G401.6 (cell line): ENCODE results near the gene CXCL3.

ENCODE experiments used
- FAIRE-seq: peaks from 2 replicates; lab custom pipeline; 2012; peaks lifted over from hg19 to GRCh38; lab: Jason Lieb, UNC

CXCL3 gene

DNA sequence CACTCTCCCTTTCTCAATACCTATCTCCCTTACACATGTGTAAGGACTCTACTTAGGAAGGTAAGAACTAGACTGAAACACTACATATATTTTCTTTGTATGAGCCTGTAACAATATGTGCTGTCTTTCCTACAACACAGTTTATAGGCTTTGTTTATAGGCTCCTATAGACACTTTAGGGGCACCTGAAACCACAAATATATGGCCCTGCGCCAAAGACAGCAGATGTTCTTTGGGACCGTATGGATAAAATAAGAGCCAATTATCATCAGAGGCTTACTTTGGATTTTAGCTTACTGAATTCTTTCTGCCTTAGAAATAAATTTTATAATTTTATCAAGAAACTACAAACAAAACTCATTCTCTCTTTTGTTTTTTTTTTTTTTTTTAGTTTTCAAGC lies 16.6 kb upstream of the CXCL3 start:
- FAIRE-seq: no peak

DNA sequence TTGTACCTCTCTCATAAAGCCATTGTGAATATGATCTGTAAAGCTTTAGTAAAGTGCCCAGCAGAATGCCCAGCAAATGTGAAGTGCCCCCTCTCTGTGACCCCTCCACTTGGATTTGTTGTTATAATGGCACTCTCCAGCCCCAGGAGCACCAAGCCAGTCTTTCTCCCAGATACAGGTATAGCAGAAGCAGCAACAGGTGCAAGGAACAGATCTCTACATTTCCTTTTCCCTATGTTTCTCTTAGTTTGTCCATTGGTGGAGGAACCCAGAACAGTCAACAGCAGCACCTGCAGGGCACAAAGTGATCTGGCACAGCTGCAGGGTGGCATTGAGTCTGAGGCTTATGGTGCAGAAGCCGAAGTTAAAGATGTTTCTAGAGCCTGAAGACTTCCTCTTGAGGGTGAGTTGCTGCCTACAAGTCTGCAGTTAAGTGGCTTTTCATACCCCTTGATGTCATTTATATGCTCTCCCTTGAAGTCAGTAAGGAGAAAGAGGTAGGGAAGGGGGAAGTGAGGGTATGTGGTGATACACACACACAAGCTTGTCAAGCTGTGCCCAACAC lies 16.1 kb upstream of the CXCL3 start:
- FAIRE-seq: no peak

DNA sequence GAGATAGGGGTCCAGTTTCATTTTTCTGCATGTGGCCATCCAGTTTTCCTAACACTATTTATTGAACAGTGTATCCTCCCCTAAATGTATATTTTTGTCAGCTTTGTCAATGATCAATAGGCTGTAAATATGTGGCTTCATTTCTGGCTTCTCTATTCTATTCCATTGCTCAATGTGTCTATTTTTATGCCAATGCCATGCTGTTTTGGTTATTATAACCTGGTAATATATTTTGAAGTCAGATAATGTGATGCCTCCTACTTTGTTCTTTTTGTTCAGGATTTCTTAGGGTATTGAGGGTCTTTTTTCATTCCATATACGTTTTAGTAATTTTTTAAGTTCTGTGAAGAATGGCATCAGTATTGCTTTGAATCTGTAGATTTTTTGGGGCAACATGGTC lies 8.7 kb upstream of the CXCL3 start:
- no peak for FAIRE-seq

DNA sequence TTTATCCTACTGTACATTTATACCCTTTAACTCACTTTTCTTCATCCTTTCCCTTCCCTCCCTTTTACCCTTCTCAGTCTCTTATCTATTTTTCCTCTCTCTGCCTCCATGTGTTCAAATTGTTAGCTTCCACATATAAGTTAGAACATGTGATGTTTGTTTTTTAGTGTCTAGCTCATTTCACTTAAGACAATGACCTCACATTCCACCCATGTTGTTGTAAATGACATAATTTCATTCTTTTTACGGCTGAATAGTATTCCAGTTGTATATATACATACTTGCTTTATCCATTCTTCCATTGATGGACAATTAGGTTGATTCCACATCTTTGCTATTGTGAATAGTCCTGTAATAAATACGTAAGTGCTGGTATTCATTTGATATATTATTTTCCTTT lies 7.3 kb upstream of the CXCL3 start:
- no peak for FAIRE-seq

DNA sequence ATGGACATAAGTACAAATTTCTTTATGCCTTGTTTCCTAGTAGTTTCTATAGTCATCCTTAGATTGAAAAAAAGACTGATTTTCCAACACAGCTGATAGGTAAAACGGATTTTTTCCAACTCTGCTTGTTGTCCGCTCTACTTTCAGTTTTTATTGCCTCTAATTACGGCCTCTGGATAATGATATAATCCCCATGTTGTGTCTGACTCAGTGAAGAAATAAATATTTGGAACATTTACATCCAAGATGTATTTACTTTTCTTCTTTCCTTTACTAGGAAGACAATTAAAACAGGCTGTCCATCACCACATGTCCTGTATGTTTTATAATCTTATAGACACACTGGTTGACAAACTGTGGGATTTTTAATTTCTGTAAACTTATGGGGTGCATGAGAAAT lies 6.8 kb upstream of the CXCL3 start:
- no peak for FAIRE-seq

DNA sequence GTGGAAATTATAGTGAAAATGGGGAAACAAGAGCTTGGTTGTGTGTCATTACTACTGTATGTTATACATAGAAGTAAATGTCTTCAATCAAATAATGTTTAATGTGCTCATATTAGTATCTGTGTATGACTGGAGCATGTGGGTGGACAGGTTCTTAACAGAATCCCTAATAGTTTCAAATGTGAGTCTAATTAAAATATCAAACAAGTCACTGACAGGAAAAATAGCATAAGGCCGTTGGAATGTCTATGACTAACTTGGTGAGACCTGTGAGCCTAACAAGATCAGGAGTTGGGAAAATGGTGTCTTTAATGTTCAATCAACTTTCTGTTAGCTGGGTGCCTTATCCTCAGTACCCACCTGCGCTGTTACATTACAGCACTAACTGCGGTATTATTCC lies 6.2 kb upstream of the CXCL3 start:
- FAIRE-seq: no peak

DNA sequence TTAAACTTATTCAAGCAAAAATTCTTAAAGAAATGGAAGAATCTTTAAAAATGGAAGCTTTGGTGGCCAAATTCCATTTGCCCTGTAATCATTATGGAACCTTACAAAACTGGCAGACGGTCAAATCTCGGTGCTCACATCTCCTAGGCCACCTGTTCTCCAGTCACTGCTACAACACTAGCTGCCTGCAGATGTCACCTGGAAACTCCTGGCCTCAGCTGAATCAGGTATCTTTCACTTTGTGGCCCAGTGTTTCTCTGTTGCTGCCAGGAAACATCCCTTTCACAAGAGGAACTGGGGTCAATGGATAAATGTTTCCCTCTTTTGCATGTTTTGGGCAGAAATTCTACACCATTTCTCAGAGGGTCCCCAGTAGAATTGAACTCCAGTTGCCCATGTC lies 4.2 kb upstream of the CXCL3 start:
- FAIRE-seq: no peak

DNA sequence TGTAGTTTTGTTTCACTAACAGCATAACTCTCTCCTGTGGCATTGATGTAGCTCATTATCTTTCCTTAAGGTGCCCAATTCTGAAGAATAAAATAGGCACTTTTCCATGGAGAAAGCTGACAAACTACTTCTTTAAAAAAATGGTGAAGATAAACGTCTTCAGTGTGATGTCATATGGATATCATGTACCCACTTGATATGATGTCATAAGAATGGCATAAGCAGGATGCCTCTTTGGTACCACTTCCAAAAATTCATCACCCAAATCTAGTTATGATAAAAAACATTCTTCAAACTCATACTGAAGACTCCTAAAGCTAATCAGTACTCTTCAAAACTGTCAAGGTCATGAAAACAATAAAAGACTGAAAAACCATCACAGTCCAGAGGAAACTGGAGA lies 2.9 kb upstream of the CXCL3 start:
- no peak for FAIRE-seq

DNA sequence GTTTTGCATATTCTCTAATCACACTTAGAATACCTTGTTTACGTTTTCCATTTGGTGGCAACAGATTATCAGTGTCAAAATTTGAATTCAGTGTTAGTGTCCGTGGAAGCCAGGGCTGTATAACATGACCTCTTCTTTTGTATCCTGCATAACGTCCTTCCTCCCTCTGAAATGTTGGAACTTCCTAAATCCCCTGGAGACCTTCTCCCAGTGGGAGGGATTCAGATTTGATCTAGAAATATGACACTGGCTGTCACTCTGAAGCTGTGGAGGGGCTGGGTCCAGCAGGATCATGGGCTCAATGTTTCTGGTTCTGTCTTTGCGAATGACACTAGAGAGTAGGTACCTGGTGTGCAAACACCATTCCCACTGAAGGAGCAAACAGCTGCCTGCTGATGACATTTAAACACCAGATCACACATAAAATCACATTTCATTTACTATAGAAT lies 850 bp upstream of the CXCL3 start:
- no peak for FAIRE-seq

DNA sequence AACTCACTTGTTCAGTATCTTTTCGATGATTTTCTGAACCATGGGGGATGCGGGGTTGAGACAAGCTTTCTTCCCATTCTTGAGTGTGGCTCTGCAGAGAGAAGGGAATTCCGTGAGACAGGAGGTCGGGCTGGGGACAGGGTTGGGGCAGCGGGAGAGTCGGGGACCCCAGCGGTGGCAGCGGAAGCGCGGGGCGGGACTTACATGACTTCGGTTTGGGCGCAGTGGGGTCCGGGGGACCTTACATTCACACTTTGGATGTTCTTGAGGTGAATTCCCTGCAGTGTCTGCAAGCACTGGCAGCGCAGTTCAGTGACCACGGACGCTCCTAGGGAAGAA lies 434 bp downstream of the CXCL3 start:
- no peak for FAIRE-seq

DNA sequence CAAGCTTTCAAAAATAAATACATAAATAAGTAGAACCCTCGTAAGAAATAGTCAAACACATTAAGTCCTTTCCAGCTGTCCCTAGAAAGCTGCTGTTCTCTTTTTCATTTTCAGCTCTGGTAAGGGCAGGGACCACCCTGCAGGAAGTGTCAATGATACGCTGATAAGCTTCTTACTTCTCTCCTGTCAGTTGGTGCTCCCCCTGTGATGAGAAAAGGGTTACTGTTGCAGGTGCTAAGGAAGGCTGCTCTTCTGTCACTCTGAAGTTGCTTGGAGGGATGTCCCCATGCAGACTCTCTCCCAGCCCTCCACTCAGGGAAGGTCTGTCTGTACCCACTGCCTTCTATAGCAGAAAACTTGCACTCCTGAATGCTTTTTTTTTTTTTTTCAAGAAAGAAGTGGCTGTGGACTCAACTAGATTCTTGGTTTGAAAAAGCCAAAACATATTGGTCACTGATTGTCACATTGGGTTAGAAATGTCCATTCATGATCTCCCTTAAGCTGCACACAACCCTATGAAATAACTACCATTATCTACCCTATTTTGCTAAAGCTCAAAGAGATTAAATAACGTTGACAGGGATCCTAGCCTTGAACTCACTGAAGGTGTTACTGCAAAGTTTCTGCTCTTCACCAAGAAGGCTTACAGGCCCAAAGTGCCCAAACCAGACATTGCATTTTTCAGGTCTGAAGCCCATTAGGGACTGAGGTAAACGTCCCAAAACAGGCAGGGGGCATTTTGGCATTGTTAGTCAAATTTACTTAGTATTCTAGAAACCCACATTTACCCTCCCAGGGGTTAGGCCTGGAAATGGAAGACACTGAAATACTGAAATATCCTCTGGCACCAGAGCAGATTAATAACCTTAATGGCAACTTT lies 1.2 kb downstream of the CXCL3 start:
- FAIRE-seq: no peak

DNA sequence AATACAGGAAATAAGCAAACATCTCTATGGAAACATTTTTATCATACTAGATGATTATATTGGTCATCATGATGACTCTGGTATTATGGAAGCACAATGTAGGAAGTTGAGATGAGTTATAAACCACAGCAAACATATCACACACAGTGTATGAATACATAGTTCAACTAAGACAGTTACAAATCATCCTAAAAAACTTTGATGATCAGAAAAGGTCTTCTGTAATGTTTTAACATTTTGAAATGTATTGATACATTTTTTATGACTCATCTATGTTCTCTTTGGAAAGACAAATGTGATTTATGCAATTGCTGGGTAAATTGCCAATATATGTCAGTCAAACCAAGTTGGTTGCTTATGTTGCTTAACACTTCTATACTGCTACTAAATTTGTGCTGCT lies 4.8 kb downstream of the CXCL3 start:
- no peak for FAIRE-seq

DNA sequence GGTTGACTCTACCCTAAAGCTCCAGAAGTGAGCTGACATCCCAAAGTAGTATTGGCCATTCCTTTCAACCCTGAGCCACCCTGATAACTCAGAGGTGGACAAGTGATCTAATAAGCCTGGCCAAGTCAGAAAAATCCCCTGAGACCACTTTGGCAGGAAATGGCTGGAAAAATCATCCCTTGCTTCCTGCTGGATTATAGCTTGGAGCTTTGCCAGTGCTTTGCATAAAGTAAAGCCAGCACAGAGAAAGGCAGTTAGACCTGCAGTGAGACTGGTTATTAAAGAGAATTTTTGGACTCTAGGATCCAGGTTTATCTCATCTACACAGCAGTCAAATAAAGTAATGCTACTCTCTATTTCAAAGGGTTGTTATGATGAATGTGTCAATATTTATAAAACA lies 6.4 kb downstream of the CXCL3 start:
- FAIRE-seq: no peak

DNA sequence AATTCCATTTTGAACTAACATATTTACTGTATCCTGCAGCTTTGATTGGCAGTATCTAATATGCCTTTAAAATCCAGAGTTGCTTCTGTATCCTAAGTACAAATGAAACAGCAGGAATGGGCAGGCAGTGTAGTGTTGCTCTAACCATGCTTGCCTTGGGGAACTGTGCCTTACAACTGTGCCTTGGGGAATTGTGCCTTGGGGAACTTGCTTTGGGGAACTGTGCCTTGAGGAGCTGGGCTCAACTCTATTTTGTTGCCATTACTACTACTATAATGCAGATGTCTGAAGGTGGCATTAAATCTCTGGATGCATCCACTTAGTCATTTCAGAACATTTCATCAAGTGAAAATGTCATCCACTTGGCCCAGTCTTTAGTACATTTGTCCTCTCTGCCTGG lies 6.9 kb downstream of the CXCL3 start:
- FAIRE-seq: no peak

DNA sequence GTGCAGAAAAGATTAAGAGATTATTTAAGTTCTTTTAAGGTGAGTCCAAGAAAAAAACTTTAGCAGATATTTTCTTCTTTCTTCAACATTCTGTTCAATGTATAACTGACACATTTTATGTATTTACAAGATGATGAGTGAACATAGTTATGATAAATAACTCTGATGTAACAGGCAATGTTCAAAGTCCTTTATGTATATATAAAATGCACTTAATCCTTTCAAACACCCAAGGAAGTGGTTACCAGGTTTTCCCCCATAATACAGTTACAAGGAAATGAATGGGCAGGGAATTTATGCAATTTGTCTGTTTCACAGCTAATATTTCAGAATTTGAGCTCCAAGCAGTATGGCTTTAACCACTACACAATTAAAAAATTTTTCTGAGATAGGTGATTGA lies 8.2 kb downstream of the CXCL3 start:
- no peak for FAIRE-seq

DNA sequence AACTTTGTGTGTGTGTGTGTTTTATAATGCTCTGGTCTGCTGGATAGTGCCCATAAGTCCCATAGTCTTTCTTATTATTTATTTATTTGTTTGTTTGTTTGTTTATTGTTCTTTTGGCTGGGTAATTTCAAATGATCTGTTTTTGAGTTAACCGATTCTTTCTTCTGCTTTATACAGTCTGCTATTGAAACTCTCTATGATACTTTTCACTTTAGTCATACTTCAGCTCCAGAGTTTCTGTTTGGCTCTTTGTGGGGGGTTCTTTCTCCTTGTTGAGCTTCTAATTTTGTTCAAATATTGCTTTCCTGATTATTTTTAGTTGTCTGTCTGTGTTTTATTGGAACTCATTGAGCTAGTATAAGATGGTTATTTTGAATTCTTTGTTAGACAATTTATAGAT lies 10.0 kb downstream of the CXCL3 start:
- no peak for FAIRE-seq

DNA sequence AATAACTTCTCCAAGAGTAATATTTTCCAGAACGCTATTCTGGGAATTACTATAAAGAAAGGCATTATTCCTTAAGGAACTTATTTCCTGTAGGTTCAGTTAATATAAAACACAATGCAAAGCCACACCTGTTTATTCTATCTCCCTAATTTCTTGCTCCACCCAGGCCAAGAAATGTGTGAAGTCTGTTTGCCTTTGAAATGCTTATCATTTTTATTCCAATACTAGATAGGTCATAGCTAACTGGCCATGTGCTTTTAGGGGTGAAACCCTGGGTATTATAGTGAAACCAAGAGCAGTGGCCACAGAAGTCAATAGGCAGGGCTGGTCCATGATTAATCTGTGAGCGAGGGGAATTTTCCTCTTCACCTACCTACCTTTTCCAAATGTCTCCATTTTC lies 14.8 kb downstream of the CXCL3 start:
- FAIRE-seq: no peak

DNA sequence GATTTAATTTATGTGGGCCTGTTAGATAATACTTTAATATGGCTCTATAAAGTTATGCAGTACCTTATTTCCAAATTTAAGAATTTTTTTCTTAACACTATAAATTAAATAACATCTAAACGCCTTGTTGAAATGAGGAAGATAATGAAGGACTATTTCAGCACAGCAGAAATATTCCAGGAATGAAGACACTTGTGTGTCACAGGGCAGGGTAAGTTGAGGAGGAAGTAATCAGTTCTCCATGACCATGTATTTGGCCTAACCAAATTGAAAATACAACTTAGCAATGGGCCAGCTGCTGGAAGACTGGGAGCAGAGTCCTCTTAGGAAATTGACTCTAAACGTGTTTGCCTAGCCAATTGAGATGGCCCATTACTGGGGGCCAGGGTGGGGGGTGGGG lies 16.9 kb downstream of the CXCL3 start:
- FAIRE-seq: no peak

DNA sequence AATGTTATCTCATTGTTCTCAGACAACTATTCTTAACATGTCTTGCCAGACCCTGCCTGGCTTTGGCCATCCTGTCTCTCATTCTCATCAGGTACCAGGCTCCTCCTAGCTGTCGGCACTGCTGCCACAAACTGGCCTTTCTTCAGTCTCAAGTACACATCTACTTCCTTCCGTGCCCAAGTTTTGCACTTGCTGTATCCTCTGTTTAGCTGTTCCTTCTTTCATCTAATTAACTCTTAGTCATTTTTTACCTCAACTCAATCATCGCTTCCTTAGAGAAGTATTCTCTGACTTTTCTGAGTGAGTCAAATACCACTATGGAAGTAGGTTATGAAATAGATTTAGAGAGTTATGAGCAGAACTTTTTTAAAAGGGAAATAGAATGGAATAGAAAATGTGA lies 19.7 kb downstream of the CXCL3 start:
- FAIRE-seq: no peak

DNA sequence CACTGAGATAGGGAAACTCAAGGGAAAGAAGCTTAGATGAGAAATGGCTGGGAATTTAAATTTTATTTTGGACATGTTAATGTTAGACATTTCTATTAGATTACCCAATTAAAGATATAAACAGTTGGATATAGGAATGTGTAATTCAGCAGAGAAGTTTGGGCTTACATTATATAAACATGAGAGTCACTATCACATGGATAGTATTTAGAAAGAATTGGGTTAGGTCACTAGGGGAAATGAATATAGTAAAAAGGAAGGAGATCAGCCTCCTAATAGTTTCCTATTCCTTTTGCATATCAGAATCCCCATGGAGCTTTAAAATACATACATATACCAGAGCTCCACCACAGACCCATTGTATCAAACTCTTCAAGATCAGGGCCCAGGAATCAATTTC lies 20.4 kb downstream of the CXCL3 start:
- no peak for FAIRE-seq

DNA sequence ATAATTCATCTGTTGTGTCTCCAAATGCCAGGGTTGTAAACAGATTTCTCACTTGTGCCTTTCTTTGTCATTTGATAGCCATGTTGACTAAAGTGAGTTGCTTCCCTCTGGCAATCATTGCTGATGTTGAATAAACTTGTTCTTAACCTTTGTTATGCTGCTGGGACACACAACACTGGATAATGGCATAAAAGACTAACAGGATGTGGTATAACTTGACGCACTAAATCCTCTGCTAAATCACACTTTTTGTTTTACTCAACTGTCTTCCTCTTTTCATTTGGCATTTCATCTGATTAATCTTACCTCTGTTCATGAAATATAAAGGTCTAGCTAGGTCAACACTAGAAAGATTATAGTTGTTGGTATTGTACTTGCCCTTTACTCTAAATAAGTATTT lies 22.4 kb downstream of the CXCL3 start:
- FAIRE-seq: no peak

DNA sequence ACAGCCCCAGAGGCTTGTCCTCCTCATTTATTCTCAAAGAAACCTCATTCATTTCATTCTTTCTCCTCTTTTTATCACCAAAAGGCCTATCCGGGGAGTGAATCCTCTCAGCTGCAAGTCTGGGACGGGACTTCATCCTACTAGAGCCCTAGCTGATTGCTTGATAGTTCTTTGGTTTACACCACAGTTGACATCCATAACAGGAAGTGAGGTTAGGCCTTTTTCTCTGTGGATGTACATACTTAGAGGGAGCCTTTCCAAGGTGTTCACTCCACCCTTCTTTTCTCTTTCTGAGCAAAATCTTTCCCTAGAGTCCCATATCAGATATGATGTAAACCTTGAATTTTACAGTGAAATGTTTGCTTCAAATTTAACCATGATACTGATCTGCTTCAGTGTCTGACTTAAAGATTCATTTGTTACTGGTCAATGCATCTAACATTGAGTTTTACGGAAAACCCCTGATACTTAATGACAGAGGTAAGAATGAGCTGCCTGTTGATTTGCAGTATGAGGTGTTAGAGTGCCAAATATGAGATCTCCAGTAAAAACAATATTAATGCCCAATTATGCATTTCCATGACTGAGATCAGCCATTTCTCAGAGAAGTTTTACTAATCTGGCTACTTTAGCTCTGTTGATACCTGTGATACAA lies 23.2 kb downstream of the CXCL3 start:
- no peak for FAIRE-seq

DNA sequence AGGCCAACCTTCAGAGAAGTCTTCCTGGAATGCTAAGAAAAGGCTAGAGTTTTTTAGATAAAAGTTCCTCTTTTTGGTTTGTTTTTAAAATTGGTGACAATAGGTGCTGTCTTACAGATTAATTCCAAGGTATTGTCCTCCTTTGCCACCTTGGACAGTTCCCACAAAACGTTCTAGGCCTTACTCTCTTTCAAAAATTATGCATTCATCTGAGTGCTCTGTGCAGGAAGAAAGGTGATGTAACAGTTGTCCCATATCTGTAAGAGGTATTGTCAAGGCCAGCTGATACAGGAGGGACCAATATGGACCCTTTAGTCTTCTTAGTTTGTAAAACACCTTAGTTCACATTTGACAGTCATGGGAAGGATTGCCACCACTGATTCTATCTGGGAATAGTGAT lies 24.2 kb downstream of the CXCL3 start:
- FAIRE-seq: no peak

DNA sequence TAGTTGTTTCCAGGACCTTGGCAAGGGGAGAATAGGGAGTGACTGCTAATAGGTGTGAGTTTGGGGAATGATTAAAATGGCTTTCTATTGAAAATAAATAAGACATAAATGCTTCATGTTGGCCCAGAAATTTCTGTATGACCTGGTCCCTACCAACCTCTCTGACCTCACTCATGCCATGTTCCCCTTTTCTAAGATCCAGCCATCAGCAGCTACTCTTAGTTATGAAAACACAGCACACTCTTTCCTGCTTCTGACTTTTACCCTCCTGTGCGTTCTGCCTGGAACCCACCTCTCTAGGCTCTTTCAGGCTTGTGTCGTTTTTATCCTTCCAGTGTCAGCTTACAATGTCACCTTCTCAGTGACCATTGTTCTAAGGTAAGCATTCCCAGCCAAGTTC lies 25.2 kb downstream of the CXCL3 start:
- FAIRE-seq: no peak
